GM19467 (cell line): Measurements from ENCODE around the gene SNX12.
"Not testable (repeated sequence)": the region's sequence is repeated elsewhere in the genome, so short reads cannot be mapped to it uniquely, and the experiment has no call there.

ENCODE experiments used
- ATAC-seq: cut with Tn5 transposase; IDR thresholded peaks from one replicate; pipeline ENCODE4 v1.9.1; 2021; ENCODE audit warnings: mild to moderate bottlenecking, moderate library complexity; ENCODE audit not compliant: unreplicated experiment

SNX12 gene

GRCh38 chrX:71095033-71095432, 26.9 kb upstream of the SNX12 start:
- no peak for ATAC-seq

- no peak for ATAC-seq
Observed at GRCh38 chrX:71091263-71091662, 23.1 kb upstream of the SNX12 start.

- ATAC-seq: no peak
Observed at GRCh38 chrX:71085900-71086299, 17.8 kb upstream of the SNX12 start.

- no peak for ATAC-seq
Observed at GRCh38 chrX:71082822-71083221, 14.7 kb upstream of the SNX12 start.

- ATAC-seq: no peak
Observed at GRCh38 chrX:71082124-71082647, 14.1 kb upstream of the SNX12 start.

GRCh38 chrX:71081330-71082123, 13.4 kb upstream of the SNX12 start:
- ATAC-seq: no peak

GRCh38 chrX:71070531-71070930, 2.4 kb upstream of the SNX12 start:
- no peak for ATAC-seq

- ATAC-seq: no peak
Observed at GRCh38 chrX:71067712-71068043, 456 bp downstream of the SNX12 start.

GRCh38 chrX:71067089-71067488, 1.0 kb downstream of the SNX12 start:
- no peak for ATAC-seq

- no peak for ATAC-seq
Observed at GRCh38 chrX:71060127-71060526, 8.0 kb downstream of the SNX12 start.

GRCh38 chrX:71057848-71058530, 10.1 kb downstream of the SNX12 start:
- no peak for ATAC-seq

GRCh38 chrX:71056867-71057266, 11.3 kb downstream of the SNX12 start:
- no peak for ATAC-seq

- no peak for ATAC-seq
Observed at GRCh38 chrX:71053217-71053621, 14.9 kb downstream of the SNX12 start.

GRCh38 chrX:71052721-71053120, 15.4 kb downstream of the SNX12 start:
- no peak for ATAC-seq

GRCh38 chrX:71047891-71048290, 20.2 kb downstream of the SNX12 start:
- ATAC-seq: not testable (repeated sequence)

GRCh38 chrX:71017396-71017939, 50.7 kb downstream of the SNX12 start:
- ATAC-seq: no peak
